ENCODE measurements around the gene PITPNC1. TPM values are rescaled to one million over a fixed set of nuclear protein-coding genes. Genes with fewer than 3 reads are reported as not detected.
"Not testable (repeated sequence)": the region's sequence is repeated elsewhere in the genome, so short reads cannot be mapped to it uniquely, and the experiment has no call there.

PITPNC1 gene
- total RNA-seq, 1 experiment from 2014 or later: 35.5 TPM

DNA sequence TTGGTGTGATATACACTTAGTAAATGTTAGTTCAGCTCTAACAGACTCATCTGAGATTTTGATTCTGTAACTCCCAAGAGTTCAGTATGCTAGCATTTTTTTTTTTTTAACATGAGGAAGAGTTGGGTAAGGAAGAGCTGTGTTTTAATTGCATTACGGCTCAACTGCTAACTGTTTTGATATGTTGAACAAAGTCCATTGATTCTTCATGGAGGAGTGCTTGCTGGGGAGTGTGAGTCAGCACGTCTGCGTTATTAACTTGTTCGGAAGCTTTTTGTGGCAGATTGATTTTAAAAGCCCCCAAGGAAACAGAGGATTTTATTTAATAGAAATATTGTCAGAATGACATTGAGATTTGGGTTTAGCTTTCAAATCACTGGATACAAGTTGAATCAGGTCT is 45.8 kb downstream of the PITPNC1 start:
- intact Hi-C loops (cut with micrococcal nuclease; ENCODE audit: unreplicated experiment): no loop called here
- Histone ChIP-seq H3K9me3 (ENCODE audit: low read depth, low read length, poor library complexity, severe bottlenecking) (no peaks in the 10 kb centered on the region), H3K36me3 (ENCODE audit: insufficient read depth, low read length, poor library complexity, severe bottlenecking) (no peaks in the 10 kb centered on the region), H3K27ac (ENCODE audit: low read depth, low read length, poor library complexity, severe bottlenecking) (peak overlapping the region; percentile 65), H3K4me3 (ENCODE audit: low read depth, low read length, poor library complexity, severe bottlenecking) (no peak overlapping the region), H3K27me3 (replicated peaks; ENCODE audit: insufficient read depth, low read depth, low read length, poor library complexity) (no peaks in the 10 kb centered on the region), H3K4me1 (ENCODE audit: insufficient read depth, low read length, poor library complexity, severe bottlenecking) (peaks cover 30% of the 10 kb centered on the region)
- no TSS peak for BruUV-seq (replicated peaks)
- TF ChIP-seq, protein P1, sequence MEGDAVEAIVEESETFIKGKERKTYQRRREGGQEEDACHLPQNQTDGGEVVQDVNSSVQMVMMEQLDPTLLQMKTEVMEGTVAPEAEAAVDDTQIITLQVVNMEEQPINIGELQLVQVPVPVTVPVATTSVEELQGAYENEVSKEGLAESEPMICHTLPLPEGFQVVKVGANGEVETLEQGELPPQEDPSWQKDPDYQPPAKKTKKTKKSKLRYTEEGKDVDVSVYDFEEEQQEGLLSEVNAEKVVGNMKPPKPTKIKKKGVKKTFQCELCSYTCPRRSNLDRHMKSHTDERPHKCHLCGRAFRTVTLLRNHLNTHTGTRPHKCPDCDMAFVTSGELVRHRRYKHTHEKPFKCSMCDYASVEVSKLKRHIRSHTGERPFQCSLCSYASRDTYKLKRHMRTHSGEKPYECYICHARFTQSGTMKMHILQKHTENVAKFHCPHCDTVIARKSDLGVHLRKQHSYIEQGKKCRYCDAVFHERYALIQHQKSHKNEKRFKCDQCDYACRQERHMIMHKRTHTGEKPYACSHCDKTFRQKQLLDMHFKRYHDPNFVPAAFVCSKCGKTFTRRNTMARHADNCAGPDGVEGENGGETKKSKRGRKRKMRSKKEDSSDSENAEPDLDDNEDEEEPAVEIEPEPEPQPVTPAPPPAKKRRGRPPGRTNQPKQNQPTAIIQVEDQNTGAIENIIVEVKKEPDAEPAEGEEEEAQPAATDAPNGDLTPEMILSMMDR (conservative IDR thresholded peaks at IDR 0.05; ENCODE audit: low read depth, low read length): no peak
- no peak for TF ChIP-seq EZH2 (IDR thresholded peaks at IDR 0.05; ENCODE audit: borderline replicate concordance, low read depth, low read length, poor library complexity, severe bottlenecking)
- DNase-seq (ENCODE audit: low spot score): peak; percentile 46
- CTCF ChIA-PET: no interaction called here
- POLR2A ChIA-PET (ENCODE audit: low non-redundant PET): no interaction called here

DNA sequence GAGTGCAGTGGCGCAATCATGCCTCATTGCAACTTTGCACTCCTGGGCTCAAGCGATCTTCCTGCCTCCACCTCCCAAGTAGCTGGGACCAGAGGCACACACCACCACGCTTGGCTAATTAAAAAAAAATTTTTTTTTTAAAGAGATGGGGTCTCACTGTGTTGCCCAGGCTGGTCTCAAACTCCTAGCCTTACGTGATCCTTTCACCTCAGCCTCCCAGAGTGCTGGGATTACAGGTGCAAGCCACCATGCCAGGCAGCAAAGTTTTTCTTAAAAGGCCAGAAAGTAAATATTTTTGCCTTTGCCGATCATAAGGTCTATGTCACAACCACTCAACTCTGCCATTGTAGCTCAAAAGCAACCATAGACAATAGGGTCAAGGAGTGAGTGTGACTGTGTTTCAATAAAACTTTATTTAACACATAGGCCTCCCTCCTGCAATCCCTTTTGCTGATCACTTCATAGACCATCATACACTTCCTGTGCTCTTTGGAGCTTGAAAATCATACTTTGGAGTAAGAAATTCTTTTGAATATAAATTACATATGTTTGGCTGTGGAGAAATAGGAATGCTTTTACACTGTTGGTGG is 48.6 kb downstream of the PITPNC1 start:
- no peaks in the 10 kb centered on the region for H3K36me3 ChIP-seq (ENCODE audit: insufficient read depth, low read length, poor library complexity, severe bottlenecking)
- intact Hi-C loops (cut with micrococcal nuclease; ENCODE audit: unreplicated experiment): no loop called here
- no peak for DNase-seq (ENCODE audit: low spot score)
- ChIA-PET CTCF (no interaction called here), POLR2A (ENCODE audit: low non-redundant PET) (no interaction called here)
- H3K4me3 ChIP-seq (ENCODE audit: low read depth, low read length, poor library complexity, severe bottlenecking): no peak overlapping the region
- H3K9me3 ChIP-seq (ENCODE audit: low read depth, low read length, poor library complexity, severe bottlenecking): no peaks in the 10 kb centered on the region
- H3K4me1 ChIP-seq (ENCODE audit: insufficient read depth, low read length, poor library complexity, severe bottlenecking): peaks cover 23% of the 10 kb centered on the region
- TF ChIP-seq EZH2 (IDR thresholded peaks at IDR 0.05; ENCODE audit: borderline replicate concordance, low read depth, low read length, poor library complexity, severe bottlenecking): no peak
- TF ChIP-seq, protein P1 (conservative IDR thresholded peaks at IDR 0.05; ENCODE audit: low read depth, low read length): no peak
- no peaks in the 10 kb centered on the region for H3K27me3 ChIP-seq (replicated peaks; ENCODE audit: insufficient read depth, low read depth, low read length, poor library complexity)
- BruUV-seq (replicated peaks): no TSS peak
- H3K27ac ChIP-seq (ENCODE audit: low read depth, low read length, poor library complexity, severe bottlenecking): no peak overlapping the region

DNA sequence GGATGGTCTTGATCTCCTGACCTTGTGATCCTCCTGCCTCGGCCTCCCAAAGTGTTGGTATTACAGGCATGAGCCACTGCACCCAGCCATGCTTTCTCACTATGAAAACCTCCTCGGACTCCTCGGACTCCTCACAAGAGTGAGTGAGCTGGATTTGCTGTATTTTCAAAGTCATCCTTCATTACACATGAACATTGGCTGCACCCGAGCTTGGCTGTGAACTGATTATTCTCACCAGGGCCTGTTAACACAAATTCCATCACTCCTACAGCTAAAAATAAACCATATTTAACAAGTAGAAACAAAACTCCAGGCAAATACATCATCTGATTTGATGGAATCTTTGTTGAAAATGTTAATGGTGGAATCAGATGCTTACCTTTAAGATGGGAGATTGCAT is 50.3 kb downstream of the PITPNC1 start:
- POLR2A ChIA-PET (ENCODE audit: low non-redundant PET): no interaction called here
- no TSS peak for BruUV-seq (replicated peaks)
- intact Hi-C loops (cut with micrococcal nuclease; ENCODE audit: unreplicated experiment): no loop called here

DNA sequence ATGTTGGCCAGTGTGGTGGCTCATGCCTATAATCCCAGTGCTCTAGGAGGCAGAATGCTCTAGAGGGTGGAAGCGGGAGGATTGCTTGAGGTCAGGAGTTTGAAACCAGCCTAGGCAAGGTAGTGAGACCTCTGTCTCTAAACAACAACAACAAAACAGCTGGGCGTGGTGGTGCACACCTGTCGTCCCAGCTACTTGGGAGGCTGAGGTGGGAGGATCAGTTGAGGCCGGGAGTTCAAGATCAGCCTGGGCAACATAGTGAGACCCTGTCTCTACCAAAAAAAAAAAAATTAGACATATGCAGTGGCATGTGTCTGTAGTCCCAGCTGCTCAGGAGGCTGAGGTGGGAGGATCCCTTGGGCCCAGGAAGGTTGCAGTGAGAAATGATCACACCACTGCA is 53.4 kb downstream of the PITPNC1 start:
- H3K36me3 ChIP-seq (ENCODE audit: insufficient read depth, low read length, poor library complexity, severe bottlenecking); H3K4me3 ChIP-seq (ENCODE audit: low read depth, low read length, poor library complexity, severe bottlenecking); POLR2A ChIA-PET (ENCODE audit: low non-redundant PET); BruUV-seq (replicated peaks); intact Hi-C loops (cut with micrococcal nuclease; ENCODE audit: unreplicated experiment); CTCF ChIA-PET; H3K9me3 ChIP-seq (ENCODE audit: low read depth, low read length, poor library complexity, severe bottlenecking); H3K27me3 ChIP-seq (replicated peaks; ENCODE audit: insufficient read depth, low read depth, low read length, poor library complexity); H3K27ac ChIP-seq (ENCODE audit: low read depth, low read length, poor library complexity, severe bottlenecking); DNase-seq (ENCODE audit: low spot score); H3K4me1 ChIP-seq (ENCODE audit: insufficient read depth, low read length, poor library complexity, severe bottlenecking): not testable (repeated sequence)

More for the DNA sequence above, 50.3 kb downstream of the PITPNC1 start:
- Histone ChIP-seq H3K27me3 (replicated peaks; ENCODE audit: insufficient read depth, low read depth, low read length, poor library complexity) (no peaks in the 10 kb centered on the region), H3K4me1 (ENCODE audit: insufficient read depth, low read length, poor library complexity, severe bottlenecking) (peaks cover 22% of the 10 kb centered on the region), H3K36me3 (ENCODE audit: insufficient read depth, low read length, poor library complexity, severe bottlenecking) (no peaks in the 10 kb centered on the region), H3K9me3 (ENCODE audit: low read depth, low read length, poor library complexity, severe bottlenecking) (no peaks in the 10 kb centered on the region), H3K27ac (ENCODE audit: low read depth, low read length, poor library complexity, severe bottlenecking) (no peak overlapping the region), H3K4me3 (ENCODE audit: low read depth, low read length, poor library complexity, severe bottlenecking) (no peak overlapping the region)
- TF ChIP-seq EZH2 (IDR thresholded peaks at IDR 0.05; ENCODE audit: borderline replicate concordance, low read depth, low read length, poor library complexity, severe bottlenecking): no peak
- TF ChIP-seq, protein P1 (conservative IDR thresholded peaks at IDR 0.05; ENCODE audit: low read depth, low read length): no peak
- no peak for DNase-seq (ENCODE audit: low spot score)
- CTCF ChIA-PET: no interaction called here

Data from A673 (cell line).